Inferior parietal cortex (tissue), 1 donor: ENCODE data around the gene PAK3.

Experiments
- DNase-seq: peaks from one replicate; pipeline ENCODE4 v3.0.0-alpha.2; 2016; ENCODE audit errors: extremely low spot score

Gene PAK3

DNA sequence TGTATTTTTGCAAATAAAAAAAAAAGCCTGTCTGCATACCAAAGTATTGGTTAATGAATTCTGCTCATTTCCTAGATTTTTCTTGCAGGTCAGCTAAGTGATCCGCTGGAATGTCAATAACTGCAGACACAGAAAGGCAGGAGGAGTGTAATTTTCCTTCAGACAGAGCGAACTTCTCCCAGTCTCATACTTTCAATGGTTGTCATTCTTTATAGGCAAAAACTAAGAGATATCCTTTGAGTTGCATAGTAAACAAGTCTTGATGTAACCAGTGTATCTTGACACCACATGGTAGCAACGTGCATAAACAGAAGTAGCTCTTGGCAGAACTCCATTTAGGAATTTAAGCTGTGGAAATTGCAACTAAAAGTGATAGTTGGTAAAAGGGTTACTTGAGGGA lies 166.1 kb downstream of the PAK3 start:
- DNase-seq, result no peak

- DNase-seq, result no peak
Measured at GRCh38 chrX:111264385-111264784, 168.4 kb downstream of the PAK3 start.

DNA sequence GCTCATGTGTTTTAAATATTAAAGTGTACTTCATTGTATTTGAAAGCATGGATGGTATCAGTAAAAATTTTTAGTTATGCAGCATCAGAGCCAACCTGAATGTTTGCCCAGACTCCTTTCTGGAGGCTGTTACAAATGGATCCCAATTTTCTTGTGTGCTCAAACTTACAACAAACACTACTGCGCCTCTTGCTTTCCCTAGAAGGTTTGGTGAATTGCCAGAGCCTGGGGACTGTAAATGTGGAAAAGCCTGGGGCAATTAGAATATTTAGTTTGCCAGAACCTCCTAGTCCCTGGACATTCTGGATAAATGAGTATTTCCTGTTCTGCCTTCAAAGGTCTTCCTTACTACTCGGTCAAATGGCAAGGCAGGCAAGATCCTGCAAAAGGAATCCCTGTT lies 169.5 kb downstream of the PAK3 start:
- DNase-seq, result no peak

DNA sequence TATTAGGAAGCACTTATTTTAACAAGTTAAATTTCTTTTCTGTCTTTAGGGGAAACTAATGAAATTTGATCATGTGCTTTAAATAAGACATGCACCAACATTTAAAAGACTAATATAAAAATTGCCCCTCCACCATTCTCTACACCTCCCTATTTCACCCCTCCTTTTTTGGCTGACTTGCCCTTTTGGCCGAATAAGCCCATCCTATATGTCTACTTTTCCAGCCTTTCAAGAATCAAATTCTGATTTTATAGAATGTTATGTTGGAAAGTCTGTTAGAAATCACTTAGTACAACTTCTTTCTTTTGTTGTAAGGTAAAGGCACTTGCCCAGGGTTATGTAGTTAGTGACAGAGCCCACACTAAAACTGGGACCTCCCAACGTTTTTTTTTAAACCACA lies 172.5 kb downstream of the PAK3 start:
- DNase-seq, result no peak

- no peak for DNase-seq
Measured at GRCh38 chrX:111270339-111270738, 174.3 kb downstream of the PAK3 start, which contains the start of gene CAPN6. CAPN6 (minus strand) TSS chrX:111270483; CDS start chrX:111263936, 6,547 bp downstream.
